HCEC 1CT (cell line): ENCODE data around the gene SLC6A1.

Source experiments
- DNase-seq: peaks from one replicate; pipeline ENCODE4 v3.0.0-alpha.2; 2017

SLC6A1 gene

GRCh38 chr3:10995871-10996270 is 3.3 kb downstream of the SLC6A1 start:
- no peak for DNase-seq

GRCh38 chr3:10996345-10997013 is 3.9 kb downstream of the SLC6A1 start:
- DNase-seq, result no peak

GRCh38 chr3:10997196-10997595 is 4.6 kb downstream of the SLC6A1 start:
- no peak for DNase-seq

GRCh38 chr3:10998542-10998941 is 6.0 kb downstream of the SLC6A1 start:
- DNase-seq, result no peak

- DNase-seq, result no peak
These were observed 6.9 kb downstream of the SLC6A1 start for GRCh38 chr3:10999221-11000107.

- DNase-seq, result no peak
These were observed 8.0 kb downstream of the SLC6A1 start for GRCh38 chr3:11000528-11000927.

GRCh38 chr3:11001020-11001657 is 8.6 kb downstream of the SLC6A1 start:
- DNase-seq, result no peak

- DNase-seq, result no peak
These were observed 9.1 kb downstream of the SLC6A1 start for GRCh38 chr3:11001658-11002021.

- no peak for DNase-seq
These were observed 9.8 kb downstream of the SLC6A1 start for GRCh38 chr3:11002371-11002807.

DNA sequence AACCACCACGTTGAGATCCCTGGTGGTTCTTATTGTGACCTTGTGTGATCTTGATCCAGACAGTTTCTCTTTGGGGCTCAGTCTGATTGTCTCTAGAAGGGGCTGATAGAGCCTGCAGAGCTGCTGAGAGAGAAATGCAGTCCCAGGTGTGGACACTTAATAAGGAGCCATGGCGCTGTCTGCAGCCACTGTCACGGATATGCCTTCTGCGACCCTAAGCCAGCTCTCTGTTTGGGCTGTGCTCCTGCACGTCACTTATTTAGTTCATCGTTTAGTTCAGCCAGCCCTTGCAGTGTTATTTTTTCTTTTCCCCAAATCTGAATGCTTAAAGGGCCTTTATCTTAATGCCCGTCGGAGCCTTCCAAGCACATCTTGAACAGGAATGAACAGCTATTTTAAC is 12.0 kb downstream of the SLC6A1 start:
- DNase-seq, result no peak

DNA sequence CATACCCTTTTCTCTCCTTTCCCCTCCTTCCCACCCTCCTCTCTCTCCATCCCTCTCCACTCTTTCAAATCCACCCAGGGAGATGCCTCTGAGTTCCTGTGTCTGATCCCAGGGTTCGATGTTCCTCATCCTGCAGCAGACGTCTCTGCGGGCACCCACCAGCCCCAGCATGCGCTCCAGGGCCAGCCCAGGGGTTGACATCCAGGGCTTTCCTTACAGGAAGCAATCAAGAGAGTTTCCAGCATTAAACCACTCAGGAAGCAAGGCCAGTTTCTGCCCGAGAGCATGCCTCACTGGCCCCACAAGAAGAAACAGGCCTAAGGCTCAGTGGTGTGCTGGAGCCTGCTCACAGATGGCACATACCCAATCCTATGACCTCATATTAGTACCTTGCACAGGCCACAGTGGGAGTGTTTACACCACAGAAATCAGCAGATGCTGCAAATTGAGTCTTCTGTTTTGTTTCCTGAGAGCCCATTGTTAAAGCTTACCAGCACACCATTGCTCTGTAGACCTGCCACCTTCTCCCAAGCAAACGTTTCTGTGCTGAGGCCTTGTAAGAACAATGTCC is 13.2 kb downstream of the SLC6A1 start:
- DNase-seq, result no peak

- no peak for DNase-seq
These were observed 14.7 kb downstream of the SLC6A1 start for GRCh38 chr3:11006986-11007933.

GRCh38 chr3:11009898-11010297 is 17.4 kb downstream of the SLC6A1 start:
- no peak for DNase-seq

GRCh38 chr3:11010426-11011165 is 18.0 kb downstream of the SLC6A1 start:
- DNase-seq, result no peak

DNA sequence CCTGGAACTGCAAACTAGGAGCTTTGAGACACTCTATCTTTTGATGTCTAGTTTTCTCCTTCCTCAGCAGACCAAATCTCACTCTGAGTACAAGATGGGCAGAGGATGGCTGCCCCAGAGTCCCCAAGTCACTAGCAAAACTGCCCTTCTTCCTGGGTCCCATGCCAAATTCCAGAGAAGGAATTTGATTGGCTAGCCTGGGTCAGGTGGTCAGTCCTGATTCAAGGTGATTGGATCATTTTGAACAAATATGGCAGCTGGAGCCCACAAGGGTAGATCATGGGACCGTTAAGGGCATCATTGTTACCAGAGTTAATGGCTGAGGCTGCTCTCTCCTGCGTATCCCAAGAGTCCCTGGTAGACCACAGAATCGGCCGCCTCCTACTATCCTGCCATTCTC is 21.7 kb downstream of the SLC6A1 start:
- DNase-seq, result no peak

GRCh38 chr3:11014752-11015151 is 22.2 kb downstream of the SLC6A1 start:
- DNase-seq, result no peak

- no peak for DNase-seq
These were observed 22.8 kb downstream of the SLC6A1 start for GRCh38 chr3:11015369-11015768.

- DNase-seq, result no peak
These were observed 24.2 kb downstream of the SLC6A1 start for GRCh38 chr3:11016727-11017126.

DNA sequence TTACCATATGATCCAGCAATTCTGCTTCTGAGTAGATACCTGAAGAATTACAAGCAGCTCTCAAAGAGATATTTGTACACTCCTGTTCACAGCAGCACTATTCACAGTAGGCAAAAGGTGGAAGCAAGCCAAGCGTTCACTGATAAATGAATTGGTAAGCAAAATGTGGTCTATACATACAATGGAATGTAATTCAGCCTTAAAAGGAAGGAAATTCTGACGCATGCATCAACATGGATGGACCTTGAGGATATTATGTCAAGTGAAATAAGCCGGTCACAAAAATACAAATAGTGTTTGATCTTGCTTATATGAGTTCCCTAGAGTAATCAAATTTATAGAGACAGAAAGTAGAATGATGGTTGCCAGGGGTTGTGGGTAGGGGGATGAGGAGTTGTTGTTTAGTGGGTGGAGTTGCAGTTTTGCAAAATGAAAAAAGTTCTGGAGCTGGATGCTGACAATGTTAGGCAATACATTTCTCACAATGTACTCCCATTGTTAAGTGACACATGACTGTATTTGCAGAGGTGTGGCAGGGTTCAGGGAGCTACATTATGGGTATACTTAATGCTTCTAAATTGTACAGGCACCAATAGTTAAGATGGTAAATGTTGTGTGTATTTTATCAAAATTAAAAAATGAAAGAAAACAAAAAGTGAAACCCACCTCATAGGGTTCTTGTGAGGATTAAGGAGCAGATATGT is 26.7 kb downstream of the SLC6A1 start:
- no peak for DNase-seq

- no peak for DNase-seq
These were observed 28.2 kb downstream of the SLC6A1 start for GRCh38 chr3:11020764-11021163.

- DNase-seq, result no peak
These were observed 29.1 kb downstream of the SLC6A1 start for GRCh38 chr3:11021611-11022011.
